K562 (cell line): ENCODE data around the gene MAP3K14. TPM values are rescaled to one million over a fixed set of nuclear protein-coding genes. Genes with fewer than 3 reads are reported as not detected.

Source experiments
- BHLHE40 ChIP-seq: IDR thresholded peaks from 2 replicates; pipeline ENCODE4 v1.6.1; 2011; ENCODE audit warnings: low read length, improper control_type of control experiment
- ERF ChIP-seq: fragments of 450-650 bp; formaldehyde crosslinking; IDR thresholded peaks from 2 replicates; pipeline ENCODE4 v1.4.0; 2020; ENCODE audit warnings: mild to moderate bottlenecking, mixed read lengths
- FUS ChIP-seq: fragments of 200-400 bp; formaldehyde crosslinking; optimal IDR thresholded peaks from 2 replicates; pipeline ENCODE3; 2017; ENCODE audit warnings: low read depth, low read length
- HLTF ChIP-seq: fragments of 450-650 bp; IDR thresholded peaks from 2 replicates; pipeline ENCODE4 v1.6.1; 2016
- HNRNPL ChIP-seq: fragments of 200-400 bp; formaldehyde crosslinking; IDR thresholded peaks from 2 replicates; pipeline ENCODE4 v1.6.1; 2017; ENCODE audit warnings: low read depth, mild to moderate bottlenecking, low read length
- HOXB6 ChIP-seq: fragments of 250-450 bp; sonication (Bioruptor Pico); IDR thresholded peaks from 2 replicates; pipeline ENCODE4 v1.5.1; 2022; ENCODE audit warnings: mild to moderate bottlenecking, borderline replicate concordance
- JUN ChIP-seq, 2 experiments: sonication (generic) in 1 of 2; formaldehyde crosslinking in 1 of 2; IDR thresholded peaks; 2 replicates each; pipeline versions ENCODE4 v1.6.1 to v1.8.0; 2012 to 2022; ENCODE audit warnings: borderline replicate concordance in 2 of 2, mild to moderate bottlenecking in 2 of 2, improper control_type of control experiment in 1 of 2, low read depth in 1 of 2, low read length in 1 of 2, missing genetic modification reagents in 1 of 2
- NCOA4 ChIP-seq: fragments of 450-650 bp; IDR thresholded peaks from 2 replicates; pipeline ENCODE4 v1.6.1; 2018; ENCODE audit warnings: mild to moderate bottlenecking; ENCODE audit not compliant: partially characterized antibody
- NFE2L1 ChIP-seq: fragments of 450-650 bp; IDR thresholded peaks from 2 replicates; pipeline ENCODE4 v1.6.1; 2016; ENCODE audit warnings: missing genetic modification characterization, low read depth, mild to moderate bottlenecking, missing compliant biosample characterization, moderate library complexity, borderline replicate concordance
- RNF219 ChIP-seq: fragments of 250-450 bp; sonication (Bioruptor Pico); IDR thresholded peaks from 2 replicates; pipeline ENCODE4 v1.5.0; 2022; ENCODE audit warnings: mild to moderate bottlenecking
- SAFB ChIP-seq: fragments of 200-400 bp; formaldehyde crosslinking; IDR thresholded peaks from 2 replicates; pipeline ENCODE4 v1.6.1; 2017; ENCODE audit warnings: low read depth, low read length, borderline replicate concordance
- ZBTB34 ChIP-seq: fragments of 250-450 bp; sonication (Bioruptor Pico); IDR thresholded peaks from 2 replicates; pipeline ENCODE4 v1.8.0; 2021; ENCODE audit warnings: mild to moderate bottlenecking, moderate library complexity
- ZFP36 ChIP-seq: fragments of 150-350 bp; IDR thresholded peaks from 2 replicates; pipeline ENCODE4 v1.6.1; 2018; ENCODE audit warnings: low read length, low read depth; ENCODE audit not compliant: partially characterized antibody
- ZNF146 ChIP-seq: IDR thresholded peaks from one replicate; pipeline ENCODE4 v1.6.1; 2018; ENCODE audit warnings: missing compliant biosample characterization; ENCODE audit not compliant: unreplicated experiment
- ZNF224 ChIP-seq: sonication (generic); formaldehyde crosslinking; IDR thresholded peaks from 2 replicates; pipeline ENCODE4 v1.8.0; 2022; ENCODE audit warnings: mild to moderate bottlenecking, missing genetic modification reagents
- ZNF407 ChIP-seq: fragments of 450-650 bp; IDR thresholded peaks from 2 replicates; pipeline ENCODE4 v1.6.1; 2016; ENCODE audit warnings: low read depth
- ZNF79 ChIP-seq: fragments of 250-450 bp; sonication (Bioruptor Pico); IDR thresholded peaks from 2 replicates; pipeline ENCODE4 v1.4.0; 2020; ENCODE audit warnings: low read depth, mild to moderate bottlenecking, moderate library complexity
- polyA plus RNA-seq, 8 experiments: library from polyadenylated mRNA; depleted of rRNA in 4 of 8; stranded (reverse) in 5 of 8; unstranded in 3 of 8; fragments of >200 nt; fragmentation: Nextera tagmentation in 2 of 8; fragmentation: Illumina TruSeq in 1 of 8; extraction: Ambion mirVana in 2 of 8; extraction: Trizol in 1 of 8; gene quantifications; 2 replicates each; pipeline versions ENCODE4 v1.2.1 to v1.2.3, GENCODE V29; 2011 to 2014; ENCODE audit warnings: inconsistent platforms in 1 of 8, missing spikeins in 1 of 8
- total RNA-seq, 7 experiments: library from RNA; depleted of rRNA in 6 of 7; stranded (reverse); fragments of >200 nt in 6 of 7; fragmentation: Illumina TruSeq in 2 of 7; extraction: Trizol in 2 of 7; gene quantifications; 2 replicates each; pipeline versions ENCODE4 v1.2.1 to v1.2.3, GENCODE V29; 2011 to 2021; ENCODE audit warnings: low replicate concordance in 1 of 7

MAP3K14 gene
- total and polyA plus RNA-seq, 9 of the 15 experiments (the other 6 are each of a cell fraction or from before 2014, with no cell fraction given): 0.45 to 8.7 (median 3.2) TPM

- TF ChIP-seq JUN (IDR thresholded peaks at IDR 0.05; ENCODE audit: borderline replicate concordance, low read depth, low read length): peak; percentile 79
- no peak for TF ChIP-seq JUN (CRISPR knock-in tag; IDR thresholded peaks at IDR 0.05; ENCODE audit: borderline replicate concordance)
- no peak for TF ChIP-seq NCOA4
- no peak for TF ChIP-seq ERF (CRISPR knock-in tag)
- no peak for TF ChIP-seq HLTF
- no peak for TF ChIP-seq SAFB
- no peak for TF ChIP-seq ZFP36
- TF ChIP-seq ZNF224 (CRISPR knock-in tag): no peak
- TF ChIP-seq FUS: no peak
- TF ChIP-seq BHLHE40: peak; percentile 86
- TF ChIP-seq ZBTB34: no peak
- TF ChIP-seq HNRNPL: no peak
- no peak for TF ChIP-seq HOXB6 (CRISPR knock-in tag)
- no peak for TF ChIP-seq RNF219 (CRISPR knock-in tag)
- TF ChIP-seq NFE2L1 (tag): no peak
- TF ChIP-seq ZNF407: no peak
- TF ChIP-seq ZNF79 (CRISPR knock-in tag): no peak
- peak; percentile 66 for TF ChIP-seq ZNF146 (CRISPR knock-in tag)
These were observed 36.2 kb upstream of the MAP3K14 start (continued) for GRCh38 chr17:45353043-45353442.
